Fibroblast of the aortic adventitia (primary cell): ENCODE measurements around the gene RNPEPL1. TPM values are rescaled to one million over a fixed set of nuclear protein-coding genes. Genes with fewer than 3 reads are reported as not detected.

Experiments
- DNase-seq: peaks from one replicate; pipeline ENCODE4 v3.0.0-alpha.2; 2010; ENCODE audit warnings: low read depth
- H3K4me3 ChIP-seq: 2 replicates; pipeline ENCODE4 v1.5.1; 2011; ENCODE audit warnings: low read depth, mild to moderate bottlenecking, control low read depth, low read length, moderate library complexity
- total RNA-seq: library from RNA; depleted of rRNA; stranded (reverse); fragments of >200 nt; gene quantifications from 2 replicates; pipeline ENCODE4 v1.2.3, GENCODE V29; 2012; ENCODE audit warnings: low replicate concordance
- TF ChIP-seq, protein P1 (sequence below): IDR thresholded peaks from 2 replicates; pipeline ENCODE4 v1.5.1; 2011; ENCODE audit warnings: mild to moderate bottlenecking, low read length, control low read depth, inconsistent platforms; ENCODE audit not compliant: insufficient read depth

The RNPEPL1 gene
- total RNA-seq, 1 donor = 12.7 TPM

DNA sequence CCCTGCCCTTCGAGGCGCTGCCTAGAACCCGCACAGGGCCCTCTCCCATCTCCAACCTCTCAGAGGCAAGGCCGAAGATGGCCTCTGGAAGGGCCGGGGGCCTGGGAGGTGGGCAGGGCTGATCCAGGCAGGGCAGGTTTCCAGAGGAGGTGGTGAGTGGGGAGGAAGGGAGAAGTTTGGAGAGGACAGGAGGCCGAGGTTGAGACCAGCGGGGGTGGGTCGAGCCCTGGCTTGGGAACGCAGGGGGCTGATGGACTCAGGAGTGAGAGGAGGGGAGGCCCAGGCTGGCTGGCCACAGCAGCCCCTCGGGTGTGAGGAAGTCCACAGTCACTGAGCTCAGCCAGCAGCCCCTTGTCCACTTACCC is 28.8 kb downstream of the RNPEPL1 start:
- no peak overlapping the region for H3K4me3 ChIP-seq
- no peak for DNase-seq
- TF ChIP-seq, protein P1, sequence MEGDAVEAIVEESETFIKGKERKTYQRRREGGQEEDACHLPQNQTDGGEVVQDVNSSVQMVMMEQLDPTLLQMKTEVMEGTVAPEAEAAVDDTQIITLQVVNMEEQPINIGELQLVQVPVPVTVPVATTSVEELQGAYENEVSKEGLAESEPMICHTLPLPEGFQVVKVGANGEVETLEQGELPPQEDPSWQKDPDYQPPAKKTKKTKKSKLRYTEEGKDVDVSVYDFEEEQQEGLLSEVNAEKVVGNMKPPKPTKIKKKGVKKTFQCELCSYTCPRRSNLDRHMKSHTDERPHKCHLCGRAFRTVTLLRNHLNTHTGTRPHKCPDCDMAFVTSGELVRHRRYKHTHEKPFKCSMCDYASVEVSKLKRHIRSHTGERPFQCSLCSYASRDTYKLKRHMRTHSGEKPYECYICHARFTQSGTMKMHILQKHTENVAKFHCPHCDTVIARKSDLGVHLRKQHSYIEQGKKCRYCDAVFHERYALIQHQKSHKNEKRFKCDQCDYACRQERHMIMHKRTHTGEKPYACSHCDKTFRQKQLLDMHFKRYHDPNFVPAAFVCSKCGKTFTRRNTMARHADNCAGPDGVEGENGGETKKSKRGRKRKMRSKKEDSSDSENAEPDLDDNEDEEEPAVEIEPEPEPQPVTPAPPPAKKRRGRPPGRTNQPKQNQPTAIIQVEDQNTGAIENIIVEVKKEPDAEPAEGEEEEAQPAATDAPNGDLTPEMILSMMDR = no peak

DNA sequence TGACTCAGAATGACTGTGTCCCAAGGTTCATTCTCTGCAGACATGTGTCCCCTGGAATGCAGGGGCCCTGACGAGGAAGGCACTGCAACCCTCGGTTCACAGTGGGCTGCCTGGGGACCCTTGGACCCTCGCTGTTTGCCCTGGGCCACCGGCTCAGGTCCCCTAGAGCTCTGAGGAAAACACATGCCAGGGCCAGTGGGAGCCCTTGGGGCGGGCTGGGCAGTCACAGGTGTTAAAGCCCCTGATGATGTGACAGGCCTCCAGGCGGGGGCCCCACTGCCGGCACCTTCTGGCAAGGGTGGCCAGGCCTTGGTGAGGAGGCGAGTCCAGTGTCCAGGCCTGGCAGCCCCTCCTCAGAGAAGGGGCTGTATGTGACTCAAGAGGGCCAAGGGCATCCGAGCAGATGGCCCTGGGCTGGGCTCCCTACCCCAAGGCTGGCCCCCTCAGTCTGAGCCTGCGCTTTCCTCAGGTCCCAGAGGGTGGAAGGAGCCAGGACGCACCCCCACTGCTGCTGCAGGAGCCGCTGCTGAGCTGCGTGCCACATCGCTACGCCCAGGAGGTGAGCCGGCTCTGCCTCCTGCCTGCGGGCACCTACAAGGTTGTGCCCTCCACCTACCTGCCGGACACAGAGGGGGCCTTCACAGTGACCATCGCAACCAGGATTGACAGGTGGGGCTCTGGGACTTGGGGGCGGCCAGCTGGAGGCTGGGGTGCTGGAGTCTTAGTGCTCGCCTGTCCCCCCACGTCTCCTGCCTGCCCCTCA is 29.3 kb downstream of the RNPEPL1 start:
- H3K4me3 ChIP-seq = no peak overlapping the region
- DNase-seq = no peak
- TF ChIP-seq, protein P1 = no peak

DNA sequence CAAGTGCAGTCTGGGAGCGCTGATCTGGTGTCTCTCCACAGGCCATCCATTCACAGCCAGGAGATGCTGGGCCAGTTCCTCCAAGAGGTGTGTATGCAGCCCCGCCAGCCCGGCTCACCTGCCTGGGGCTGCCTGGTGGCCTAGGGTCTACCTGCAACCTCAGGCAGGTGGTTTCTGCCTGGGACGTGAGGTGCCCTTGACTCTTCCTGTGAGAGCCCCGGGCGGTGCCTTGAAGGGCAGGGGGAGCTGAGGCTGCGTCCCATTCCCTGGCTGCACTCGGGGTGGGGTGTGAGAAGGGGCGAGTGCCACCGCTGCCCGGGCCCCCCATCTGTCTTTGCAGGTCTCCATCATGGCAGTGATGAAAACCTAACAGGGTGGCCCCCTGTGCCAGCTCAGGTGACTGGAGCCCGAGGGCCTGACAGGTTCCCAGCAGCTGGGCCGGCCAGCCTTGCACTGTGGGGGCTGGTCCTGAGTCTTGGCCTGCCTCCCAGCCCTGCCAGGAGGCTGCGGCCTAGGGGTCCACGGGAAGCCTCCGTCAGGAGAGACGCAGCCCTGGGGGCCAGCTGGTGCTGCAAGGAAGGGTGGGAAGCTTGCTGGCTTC is 30.1 kb downstream of the RNPEPL1 start:
- no peak overlapping the region for H3K4me3 ChIP-seq
- no peak for DNase-seq
- TF ChIP-seq, protein P1 = no peak

DNA sequence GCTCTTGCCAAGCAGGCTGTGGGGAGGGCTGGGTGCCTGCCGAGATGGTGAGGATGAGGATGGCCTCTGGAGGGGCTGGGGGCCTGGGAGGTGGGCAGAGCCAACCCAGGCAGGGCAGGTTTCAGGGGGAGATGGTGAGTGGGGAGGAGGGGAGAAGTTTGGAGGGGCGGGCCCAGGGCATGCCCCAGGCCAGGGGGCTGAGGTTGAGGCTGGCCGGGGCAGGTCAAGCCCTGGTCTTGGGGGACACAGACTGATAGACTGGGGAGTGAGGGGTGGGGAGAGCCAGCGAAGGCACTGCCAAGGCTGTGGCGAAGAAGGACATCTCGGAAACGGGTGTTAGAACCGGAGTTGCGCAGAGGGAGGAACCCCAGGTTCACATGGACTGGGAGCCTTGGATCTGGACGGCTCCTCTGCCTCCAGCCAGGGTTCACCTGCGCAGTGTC is 30.9 kb downstream of the RNPEPL1 start:
- no peak overlapping the region for H3K4me3 ChIP-seq
- no peak for DNase-seq
- TF ChIP-seq, protein P1 = no peak

DNA sequence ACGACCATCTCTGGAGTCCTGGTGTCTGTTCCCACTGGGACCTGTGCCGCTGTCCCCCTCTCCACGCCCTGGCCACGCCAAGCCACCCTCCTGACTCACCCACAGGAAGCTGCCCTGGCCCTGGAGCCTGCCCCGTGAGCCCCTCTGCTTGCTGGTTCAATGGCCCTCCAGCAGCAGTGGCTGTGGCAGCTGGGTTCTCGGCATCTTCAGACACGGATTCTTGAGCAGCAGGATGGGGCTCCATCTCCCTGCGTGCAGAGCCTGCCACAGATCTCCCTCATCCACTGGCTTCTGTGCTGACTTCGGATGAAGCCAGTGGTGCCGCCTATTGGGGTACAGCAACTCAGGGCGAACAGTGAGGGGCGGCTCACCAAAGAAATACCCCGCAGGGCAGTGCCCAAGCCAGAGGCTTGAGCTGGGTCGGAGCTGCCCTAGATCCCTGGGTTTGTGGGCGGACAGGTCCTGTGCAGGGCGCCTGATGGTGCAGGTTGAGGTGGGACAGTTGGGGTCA is 32.2 kb downstream of the RNPEPL1 start:
- no peak overlapping the region for H3K4me3 ChIP-seq
- TF ChIP-seq, protein P1 = no peak
- no peak for DNase-seq

DNA sequence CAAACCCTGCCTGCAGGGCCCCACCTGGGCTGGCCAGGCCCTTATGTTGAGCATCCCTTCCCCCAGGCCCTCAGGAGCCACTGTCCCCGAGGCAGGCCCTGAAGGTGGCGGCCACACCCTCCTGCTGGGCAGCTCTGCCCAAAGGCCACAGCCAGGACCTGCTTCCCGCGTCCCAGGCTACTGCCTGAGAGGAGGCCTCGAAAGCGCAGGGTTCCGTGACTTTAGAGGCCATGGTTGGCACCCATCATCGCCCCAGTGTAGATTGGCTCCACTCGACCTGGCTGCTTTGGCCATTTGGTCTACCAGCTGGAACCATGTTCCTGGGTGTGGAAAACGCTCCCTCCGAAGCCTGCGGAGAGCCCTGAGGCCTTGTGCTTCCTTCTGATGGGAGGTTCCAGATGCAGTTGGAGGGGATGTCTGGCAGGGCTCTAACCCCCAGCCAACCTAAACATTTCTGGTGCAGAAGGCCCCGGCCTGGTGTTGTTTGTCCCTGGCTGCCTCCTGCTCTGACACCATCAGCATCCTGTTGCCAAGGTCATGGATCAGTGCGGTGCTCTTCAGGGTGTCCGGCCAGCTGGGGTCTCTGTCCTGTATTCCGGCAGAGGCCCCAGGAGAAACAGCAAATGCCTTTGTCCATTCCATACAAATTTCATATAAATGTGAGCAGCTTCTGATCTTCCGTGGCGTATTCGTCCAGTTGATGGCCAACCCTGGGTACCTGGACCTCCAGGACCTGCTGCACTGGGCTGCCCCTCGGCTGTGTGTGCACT is 33.0 kb downstream of the RNPEPL1 start:
- TF ChIP-seq, protein P1 = no peak
- no peak for DNase-seq
- no peak overlapping the region for H3K4me3 ChIP-seq
